ENCODE data around the gene FSTL5.

The FSTL5 gene

GRCh38 chr4:161419822-161420221, 744.0 kb downstream of the FSTL5 start:
- DNase-seq, result no peak

GRCh38 chr4:161411901-161412300, 751.9 kb downstream of the FSTL5 start:
- no peak for DNase-seq

GRCh38 chr4:161404346-161405110, 759.3 kb downstream of the FSTL5 start:
- no peak for DNase-seq

- no peak for DNase-seq
These were observed 760.0 kb downstream of the FSTL5 start for GRCh38 chr4:161403781-161404180.

GRCh38 chr4:161393602-161394001, 770.2 kb downstream of the FSTL5 start:
- DNase-seq, result no peak

- DNase-seq, result no peak
These were observed 781.1 kb downstream of the FSTL5 start for GRCh38 chr4:161382655-161383054.

GRCh38 chr4:161376275-161376674, 787.5 kb downstream of the FSTL5 start:
- no peak for DNase-seq

DNA sequence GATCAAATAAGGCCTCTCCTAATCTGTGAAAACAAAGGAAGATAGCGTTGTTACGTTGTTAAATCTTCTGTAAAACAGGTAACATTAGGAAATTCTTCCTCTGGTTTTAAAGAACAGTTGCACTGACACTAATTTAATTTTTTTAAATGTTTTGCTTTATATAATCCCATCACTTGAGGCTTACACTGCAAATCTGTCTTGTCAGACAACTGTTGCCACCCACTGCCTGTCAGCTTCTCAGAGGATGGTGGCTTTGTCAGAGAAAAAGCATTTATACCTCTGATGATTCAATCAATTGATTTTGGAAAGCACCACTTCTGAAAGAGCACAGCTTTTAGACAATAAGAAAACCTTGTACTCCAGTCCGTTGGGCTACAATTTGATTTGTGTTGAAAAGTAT, 799.1 kb downstream of the FSTL5 start:
- no peak for DNase-seq

- no peak for DNase-seq
These were observed 802.8 kb downstream of the FSTL5 start for GRCh38 chr4:161360982-161361381.

DNA sequence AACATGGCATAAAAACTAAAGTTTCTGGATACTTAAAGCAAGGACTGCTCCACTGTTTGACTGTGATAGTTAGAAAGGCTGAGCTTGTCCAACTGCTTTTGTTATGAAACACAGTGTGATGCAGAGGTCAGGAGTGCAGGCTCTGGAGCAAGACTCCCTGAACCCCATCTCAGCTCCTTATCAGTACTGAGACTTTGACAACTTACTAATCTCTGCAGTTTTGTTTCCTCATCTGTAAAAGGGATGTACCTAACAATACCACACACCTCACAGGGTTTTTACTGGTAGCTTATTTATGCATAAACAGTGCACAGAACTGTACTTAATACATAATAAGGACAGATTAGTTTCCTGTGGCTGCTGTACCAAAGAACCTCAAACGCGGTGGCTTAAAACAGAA, 804.3 kb downstream of the FSTL5 start:
- no peak for DNase-seq

- no peak for DNase-seq
These were observed 807.4 kb downstream of the FSTL5 start for GRCh38 chr4:161356351-161356750.

GRCh38 chr4:161350946-161351345, 812.9 kb downstream of the FSTL5 start:
- no peak for DNase-seq

- DNase-seq, result no peak
These were observed 818.1 kb downstream of the FSTL5 start for GRCh38 chr4:161345741-161346140.

- DNase-seq, result no peak
These were observed 820.2 kb downstream of the FSTL5 start for GRCh38 chr4:161343569-161343950.

DNA sequence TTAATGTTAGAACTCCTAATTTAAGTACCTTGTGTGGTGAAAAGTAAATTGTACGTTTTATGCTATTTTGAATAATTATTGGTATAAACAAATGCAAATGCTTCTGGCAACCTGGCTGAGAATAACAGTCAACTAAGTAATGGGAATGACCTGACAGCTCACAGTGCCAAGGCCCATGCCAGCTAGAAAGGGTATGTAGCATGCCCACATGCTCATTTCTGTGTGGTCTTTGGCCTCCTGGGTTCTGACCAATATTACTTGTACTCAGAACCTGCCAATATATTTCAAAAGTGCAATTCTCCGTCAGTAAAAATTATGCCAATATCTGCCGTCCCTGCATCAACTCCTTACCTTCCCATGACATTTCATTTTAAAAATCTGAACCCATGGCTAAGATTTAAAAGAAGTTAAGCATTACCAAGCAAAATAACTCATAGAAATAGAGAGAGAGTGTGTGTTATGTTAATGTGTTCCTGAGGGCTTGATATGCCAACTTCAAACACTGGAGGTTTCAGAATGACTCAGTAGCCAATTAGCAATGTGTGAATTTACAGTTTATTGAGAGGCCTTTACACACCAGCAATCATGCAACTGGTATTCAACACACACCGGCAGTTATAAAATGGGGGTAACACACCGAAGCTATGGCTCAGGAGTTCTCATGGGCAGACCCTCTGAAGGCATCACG, 820.8 kb downstream of the FSTL5 start:
- no peak for DNase-seq

DNA sequence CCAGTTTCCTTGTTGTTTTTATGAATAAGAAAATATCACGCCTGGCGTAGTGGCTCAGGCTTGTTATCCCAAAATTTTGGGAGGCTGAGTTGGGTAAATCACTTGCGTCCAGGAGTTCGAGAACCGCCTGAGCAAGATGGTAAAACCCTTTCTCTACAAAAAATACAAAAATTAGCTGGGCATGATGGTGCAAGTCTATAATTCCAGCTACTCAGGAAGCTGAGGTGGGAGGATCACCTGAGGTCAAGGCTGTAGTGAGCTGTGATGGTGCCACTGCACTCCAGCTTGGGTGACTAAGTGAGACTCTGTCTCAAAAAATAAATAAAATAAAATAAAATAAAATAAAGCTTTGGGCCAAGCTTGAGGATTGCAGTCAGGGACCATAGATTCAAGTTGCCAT, 827.2 kb downstream of the FSTL5 start:
- DNase-seq, result no peak

DNA sequence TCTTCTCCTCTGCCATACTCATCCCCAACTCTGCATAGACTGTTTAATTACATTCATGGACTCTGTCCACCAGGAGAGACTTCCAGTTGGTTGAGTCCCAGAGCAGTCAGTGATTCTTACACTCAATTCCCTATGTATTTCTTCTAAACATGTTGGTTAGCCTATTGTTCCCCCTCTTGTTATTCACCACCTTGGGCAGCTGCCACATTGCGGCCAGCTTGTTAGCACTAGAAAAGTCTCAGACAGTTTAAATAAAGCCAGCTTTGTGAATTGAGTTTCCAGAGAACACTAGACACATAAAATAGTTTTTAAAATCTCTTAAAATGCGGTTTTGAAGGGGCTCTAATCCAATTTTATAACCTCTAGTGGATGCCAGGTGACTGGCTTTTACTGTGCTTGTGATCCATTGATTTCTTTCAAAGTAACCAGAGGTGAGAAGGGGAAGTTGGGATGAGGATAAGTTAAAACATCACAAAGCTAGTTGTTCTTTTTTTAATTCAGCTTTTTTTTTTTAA, 827.7 kb downstream of the FSTL5 start:
- DNase-seq, result no peak

All from activated effector memory CD4-positive, alpha-beta T cell treated with anti-CD3 and anti-CD28 coated beads, Interleukin-2, amount 50 U/mL, for 16 hours (primary cell).